HepG2 (cell line): ENCODE data around the gene MAPK12. TPM values are rescaled to one million over a fixed set of nuclear protein-coding genes. Genes with fewer than 3 reads are reported as not detected.

ENCODE experiments used
- ATF1 ChIP-seq: IDR thresholded peaks from 2 replicates; pipeline ENCODE4 v1.6.1; 2016; ENCODE audit warnings: mild to moderate bottlenecking, control low read depth
- CCAR2 ChIP-seq: fragments of 200-400 bp; formaldehyde crosslinking; optimal IDR thresholded peaks from 2 replicates; pipeline ENCODE3; 2018; ENCODE audit warnings: low read depth, mild to moderate bottlenecking, low read length, moderate library complexity
- SIX1 ChIP-seq: sonication (generic); formaldehyde crosslinking; IDR thresholded peaks from 2 replicates; pipeline ENCODE4 v1.4.0; 2020; ENCODE audit warnings: missing genetic modification reagents, borderline replicate concordance
- TCF12 ChIP-seq, 2 experiments: fragments of 450-650 bp in 1 of 2; sonication (generic) in 1 of 2; formaldehyde crosslinking in 1 of 2; IDR thresholded peaks; 2 replicates each; pipeline versions ENCODE4 v1.6.1 to v1.8.0; 2017 to 2022; ENCODE audit warnings: antibody characterized with exemption in 1 of 2, mild to moderate bottlenecking in 1 of 2, missing genetic modification reagents in 1 of 2, moderate library complexity in 1 of 2
- TOE1 ChIP-seq: sonication (generic); formaldehyde crosslinking; IDR thresholded peaks from 2 replicates; pipeline ENCODE4 v1.4.0; 2020; ENCODE audit warnings: mild to moderate bottlenecking, missing genetic modification reagents
- ZMYM2 ChIP-seq: sonication (generic); formaldehyde crosslinking; IDR thresholded peaks from 2 replicates; pipeline ENCODE4 v1.8.0; 2022; ENCODE audit warnings: mild to moderate bottlenecking, missing genetic modification reagents
- ZNF589 ChIP-seq: sonication (generic); formaldehyde crosslinking; conservative IDR thresholded peaks from 2 replicates; pipeline ENCODE4 v1.8.0; 2022; ENCODE audit warnings: mild to moderate bottlenecking, moderate library complexity, missing genetic modification reagents
- ZNF615 ChIP-seq: sonication (generic); formaldehyde crosslinking; IDR thresholded peaks from 2 replicates; pipeline ENCODE4 v1.5.0; 2020; ENCODE audit warnings: mild to moderate bottlenecking, missing genetic modification reagents, borderline replicate concordance
- polyA plus RNA-seq, 8 experiments: library from polyadenylated mRNA; depleted of rRNA in 3 of 8; stranded (reverse) in 7 of 8; unstranded in 1 of 8; fragments of >200 nt; fragmentation: Illumina TruSeq in 4 of 8; extraction: Trizol in 4 of 8; gene quantifications; 2 replicates each; pipeline versions ENCODE4 v1.2.1 to v1.2.3, GENCODE V29; 2011 to 2016; ENCODE audit warnings: low read depth in 4 of 8, missing spikeins in 1 of 8, mixed read lengths in 1 of 8; ENCODE audit not compliant: insufficient read depth in 1 of 8
- total RNA-seq, 5 experiments: library from RNA; depleted of rRNA; stranded (reverse); fragments of >200 nt; fragmentation: Illumina TruSeq; extraction: Trizol; gene quantifications; 2 replicates each; pipeline ENCODE4 v1.2.3, GENCODE V29; 2016; ENCODE audit warnings: low read depth in 1 of 5
- TF ChIP-seq, protein P1 (sequence below): sonication (generic); formaldehyde crosslinking; IDR thresholded peaks from 2 replicates; pipeline ENCODE4 v1.4.0; 2020; ENCODE audit warnings: mild to moderate bottlenecking, missing genetic modification reagents, borderline replicate concordance
- TF ChIP-seq, protein P2 (sequence below): sonication (generic); formaldehyde crosslinking; IDR thresholded peaks from 2 replicates; pipeline ENCODE4 v1.4.0; 2020; ENCODE audit warnings: mild to moderate bottlenecking, missing genetic modification reagents
- TF ChIP-seq, protein P3 (sequence below), 2 experiments: sonication (generic) in 1 of 2; formaldehyde crosslinking in 1 of 2; IDR thresholded peaks; 2 replicates each; pipeline versions ENCODE4 v1.5.1 to v1.6.1; 2011 to 2020; ENCODE audit warnings: borderline replicate concordance in 1 of 2, low read depth in 1 of 2, low read length in 1 of 2, mild to moderate bottlenecking in 1 of 2, missing genetic modification reagents in 1 of 2, moderate library complexity in 1 of 2

MAPK12 gene
- total and polyA plus RNA-seq, 2 of the 13 experiments (the other 11 are each of a cell fraction or from before 2014, with no cell fraction given) = 22.2 to 23.3 TPM

DNA sequence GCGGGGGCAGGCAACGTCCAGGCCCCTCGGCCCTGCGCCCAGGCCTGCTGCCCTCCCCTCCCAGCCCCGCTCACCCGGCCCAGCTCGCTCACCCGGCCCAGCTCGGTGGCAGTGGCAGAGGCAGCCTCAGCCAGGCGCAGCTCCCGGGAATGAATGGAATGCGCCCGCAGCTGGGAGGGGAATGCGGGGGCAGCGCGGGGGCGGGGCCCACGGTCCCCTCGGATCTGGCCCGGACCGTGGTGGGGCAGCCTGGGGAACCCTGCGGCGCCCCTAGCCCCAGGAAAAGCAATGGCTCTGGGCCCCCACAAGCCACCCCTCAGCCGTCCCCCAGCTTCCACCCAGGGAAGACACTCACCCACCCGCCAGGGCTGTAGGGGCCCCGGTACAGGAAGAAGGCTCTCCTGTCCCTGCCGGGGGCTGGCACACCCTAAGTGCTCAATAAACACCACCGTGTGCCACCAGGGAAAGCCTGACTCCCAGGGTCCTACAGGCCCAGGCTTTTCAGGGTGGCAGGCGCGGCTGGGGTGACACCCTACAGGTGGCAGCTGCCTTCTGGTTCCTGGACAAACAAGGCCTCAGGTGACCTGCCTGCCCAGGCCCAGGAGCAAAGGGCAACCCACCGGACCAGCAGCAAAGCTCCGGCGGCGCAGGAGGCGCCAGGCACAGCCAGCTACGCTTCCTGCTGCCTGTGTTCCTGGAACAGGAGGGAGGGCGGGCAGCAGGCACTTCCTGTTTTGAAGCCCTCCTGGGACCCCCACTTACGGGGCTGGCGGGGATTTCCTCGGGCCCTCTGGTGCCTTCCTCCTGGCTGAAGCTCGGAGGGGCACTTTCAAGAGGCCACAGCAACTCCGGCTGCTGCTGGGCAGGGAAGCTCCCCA lies 32.2 kb upstream of the MAPK12 start (continued):
- TF ChIP-seq ATF1 (CRISPR knock-in tag) = no peak
- TF ChIP-seq, protein P1, sequence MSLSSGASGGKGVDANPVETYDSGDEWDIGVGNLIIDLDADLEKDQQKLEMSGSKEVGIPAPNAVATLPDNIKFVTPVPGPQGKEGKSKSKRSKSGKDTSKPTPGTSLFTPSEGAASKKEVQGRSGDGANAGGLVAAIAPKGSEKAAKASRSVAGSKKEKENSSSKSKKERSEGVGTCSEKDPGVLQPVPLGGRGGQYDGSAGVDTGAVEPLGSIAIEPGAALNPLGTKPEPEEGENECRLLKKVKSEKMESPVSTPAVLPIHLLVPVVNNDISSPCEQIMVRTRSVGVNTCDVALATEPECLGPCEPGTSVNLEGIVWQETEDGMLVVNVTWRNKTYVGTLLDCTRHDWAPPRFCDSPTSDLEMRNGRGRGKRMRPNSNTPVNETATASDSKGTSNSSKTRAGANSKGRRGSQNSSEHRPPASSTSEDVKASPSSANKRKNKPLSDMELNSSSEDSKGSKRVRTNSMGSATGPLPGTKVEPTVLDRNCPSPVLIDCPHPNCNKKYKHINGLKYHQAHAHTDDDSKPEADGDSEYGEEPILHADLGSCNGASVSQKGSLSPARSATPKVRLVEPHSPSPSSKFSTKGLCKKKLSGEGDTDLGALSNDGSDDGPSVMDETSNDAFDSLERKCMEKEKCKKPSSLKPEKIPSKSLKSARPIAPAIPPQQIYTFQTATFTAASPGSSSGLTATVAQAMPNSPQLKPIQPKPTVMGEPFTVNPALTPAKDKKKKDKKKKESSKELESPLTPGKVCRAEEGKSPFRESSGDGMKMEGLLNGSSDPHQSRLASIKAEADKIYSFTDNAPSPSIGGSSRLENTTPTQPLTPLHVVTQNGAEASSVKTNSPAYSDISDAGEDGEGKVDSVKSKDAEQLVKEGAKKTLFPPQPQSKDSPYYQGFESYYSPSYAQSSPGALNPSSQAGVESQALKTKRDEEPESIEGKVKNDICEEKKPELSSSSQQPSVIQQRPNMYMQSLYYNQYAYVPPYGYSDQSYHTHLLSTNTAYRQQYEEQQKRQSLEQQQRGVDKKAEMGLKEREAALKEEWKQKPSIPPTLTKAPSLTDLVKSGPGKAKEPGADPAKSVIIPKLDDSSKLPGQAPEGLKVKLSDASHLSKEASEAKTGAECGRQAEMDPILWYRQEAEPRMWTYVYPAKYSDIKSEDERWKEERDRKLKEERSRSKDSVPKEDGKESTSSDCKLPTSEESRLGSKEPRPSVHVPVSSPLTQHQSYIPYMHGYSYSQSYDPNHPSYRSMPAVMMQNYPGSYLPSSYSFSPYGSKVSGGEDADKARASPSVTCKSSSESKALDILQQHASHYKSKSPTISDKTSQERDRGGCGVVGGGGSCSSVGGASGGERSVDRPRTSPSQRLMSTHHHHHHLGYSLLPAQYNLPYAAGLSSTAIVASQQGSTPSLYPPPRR (CRISPR knock-in tag) = peak; percentile 82
- TF ChIP-seq, protein P2, sequence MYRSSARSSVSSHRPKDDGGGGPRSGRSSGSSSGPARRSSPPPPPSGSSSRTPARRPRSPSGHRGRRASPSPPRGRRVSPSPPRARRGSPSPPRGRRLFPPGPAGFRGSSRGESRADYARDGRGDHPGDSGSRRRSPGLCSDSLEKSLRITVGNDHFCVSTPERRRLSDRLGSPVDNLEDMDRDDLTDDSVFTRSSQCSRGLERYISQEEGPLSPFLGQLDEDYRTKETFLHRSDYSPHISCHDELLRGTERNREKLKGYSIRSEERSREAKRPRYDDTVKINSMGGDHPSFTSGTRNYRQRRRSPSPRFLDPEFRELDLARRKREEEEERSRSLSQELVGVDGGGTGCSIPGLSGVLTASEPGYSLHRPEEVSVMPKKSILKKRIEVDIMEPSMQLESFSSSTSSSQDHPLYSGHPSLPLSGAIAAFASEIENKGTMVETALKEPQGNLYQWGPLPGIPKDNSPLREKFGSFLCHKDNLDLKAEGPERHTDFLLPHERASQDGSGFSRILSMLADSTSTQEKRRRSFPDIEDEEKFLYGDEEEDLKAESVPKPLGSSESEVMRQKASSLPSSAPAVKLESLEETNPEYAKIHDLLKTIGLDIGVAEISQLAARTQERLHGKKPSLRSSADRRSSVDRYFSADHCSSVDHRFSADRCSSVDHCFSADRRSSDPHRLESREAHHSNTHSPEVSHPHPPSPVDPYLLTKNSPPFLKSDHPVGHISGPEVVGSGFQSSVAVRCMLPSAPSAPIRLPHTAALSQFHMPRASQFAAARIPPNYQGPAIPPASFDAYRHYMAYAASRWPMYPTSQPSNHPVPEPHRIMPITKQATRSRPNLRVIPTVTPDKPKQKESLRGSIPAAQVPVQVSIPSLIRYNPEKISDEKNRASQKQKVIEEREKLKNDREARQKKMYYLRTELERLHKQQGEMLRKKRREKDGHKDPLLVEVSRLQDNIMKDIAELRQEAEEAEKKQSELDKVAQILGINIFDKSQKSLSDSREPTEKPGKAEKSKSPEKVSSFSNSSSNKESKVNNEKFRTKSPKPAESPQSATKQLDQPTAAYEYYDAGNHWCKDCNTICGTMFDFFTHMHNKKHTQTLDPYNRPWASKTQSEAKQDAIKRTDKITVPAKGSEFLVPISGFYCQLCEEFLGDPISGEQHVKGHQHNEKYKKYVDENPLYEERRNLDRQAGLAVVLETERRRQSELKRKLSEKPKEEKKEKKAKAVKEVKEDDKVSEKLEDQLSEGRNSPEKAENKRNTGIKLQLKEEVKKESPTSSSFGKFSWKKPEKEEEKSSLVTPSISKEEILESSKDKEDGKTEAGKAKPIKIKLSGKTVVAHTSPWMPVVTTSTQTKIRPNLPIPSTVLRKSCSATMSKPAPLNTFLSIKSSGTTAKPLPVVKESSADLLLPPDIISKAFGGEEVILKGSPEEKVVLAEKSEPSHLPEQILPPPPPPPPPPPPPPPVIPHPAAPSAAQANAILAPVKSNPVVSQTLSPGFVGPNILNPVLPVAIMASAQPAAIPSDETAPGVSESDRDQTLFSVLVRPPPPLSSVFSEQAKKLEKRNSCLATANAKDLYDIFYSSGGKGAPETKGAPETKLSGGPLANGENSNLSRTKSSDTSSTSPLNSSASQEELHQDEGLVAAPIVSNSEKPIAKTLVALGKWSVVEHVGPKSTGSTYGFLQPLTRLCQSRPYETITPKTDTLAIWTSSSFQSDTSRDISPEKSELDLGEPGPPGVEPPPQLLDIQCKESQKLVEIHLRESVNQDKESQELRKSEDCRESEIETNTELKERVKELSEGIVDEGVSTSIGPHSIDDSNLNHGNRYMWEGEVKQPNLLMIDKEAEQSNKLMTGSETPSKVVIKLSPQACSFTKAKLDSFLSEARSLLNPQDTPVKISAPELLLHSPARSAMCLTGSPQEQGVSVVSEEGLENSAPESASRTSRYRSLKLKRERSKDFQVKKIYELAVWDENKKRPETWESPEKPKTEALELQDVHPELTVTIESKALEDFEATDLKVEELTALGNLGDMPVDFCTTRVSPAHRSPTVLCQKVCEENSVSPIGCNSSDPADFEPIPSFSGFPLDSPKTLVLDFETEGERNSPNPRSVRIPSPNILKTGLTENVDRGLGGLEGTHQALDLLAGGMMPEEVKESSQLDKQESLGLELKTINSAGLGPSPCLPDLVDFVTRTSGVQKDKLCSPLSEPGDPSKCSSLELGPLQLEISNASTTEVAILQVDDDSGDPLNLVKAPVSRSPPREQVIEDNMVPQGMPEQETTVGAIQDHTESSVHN (CRISPR knock-in tag) = no peak; the same call in 1 of the 2 replicates
- TF ChIP-seq, protein P3, sequence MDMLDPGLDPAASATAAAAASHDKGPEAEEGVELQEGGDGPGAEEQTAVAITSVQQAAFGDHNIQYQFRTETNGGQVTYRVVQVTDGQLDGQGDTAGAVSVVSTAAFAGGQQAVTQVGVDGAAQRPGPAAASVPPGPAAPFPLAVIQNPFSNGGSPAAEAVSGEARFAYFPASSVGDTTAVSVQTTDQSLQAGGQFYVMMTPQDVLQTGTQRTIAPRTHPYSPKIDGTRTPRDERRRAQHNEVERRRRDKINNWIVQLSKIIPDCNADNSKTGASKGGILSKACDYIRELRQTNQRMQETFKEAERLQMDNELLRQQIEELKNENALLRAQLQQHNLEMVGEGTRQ (IDR thresholded peaks at IDR 0.05; ENCODE audit: low read depth, low read length) = peak; percentile 25; the same call in 1 of the 2 replicates
- TF ChIP-seq, protein P3 (CRISPR knock-in tag; IDR thresholded peaks at IDR 0.05; ENCODE audit: borderline replicate concordance) = 0 out of 2 replicates have a peak, but pooled peaks have one; percentile 44
- TF ChIP-seq TOE1 (CRISPR knock-in tag) = no peak; the same call in 1 of the 2 replicates
- TF ChIP-seq ZNF589 (CRISPR knock-in tag) = no peak
- TF ChIP-seq SIX1 (CRISPR knock-in tag) = no peak
- TF ChIP-seq ZMYM2 (CRISPR knock-in tag) = peak; percentile 47; the same call in 1 of the 2 replicates
- no peak for TF ChIP-seq TCF12 (IDR thresholded peaks at IDR 0.05)
- no peak for TF ChIP-seq TCF12 (CRISPR knock-in tag; IDR thresholded peaks at IDR 0.05)
- TF ChIP-seq ZNF615 (CRISPR knock-in tag) = peak; percentile 88; the same call in 1 of the 2 replicates
- TF ChIP-seq CCAR2 = no peak
